ENCODE results near the gene EMC8. TPM values are rescaled to one million over a fixed set of nuclear protein-coding genes. Genes with fewer than 3 reads are reported as not detected.

The EMC8 gene
- total and polyA plus RNA-seq, 2 of the 8 experiments (the other 6 are each of a cell fraction or from before 2014, with no cell fraction given), result 52.2 to 69.7 TPM

GRCh38 chr16:85835227-85835751, 35.9 kb upstream of the EMC8 start:
- ChIA-PET CTCF (ENCODE audit: partially characterized antibody) (interaction anchor here (0.5 to 6.9 kb wide), 2 partner anchors 14 to 23 kb away, joined by 3 to 51 read pairs; no protein-coding TSS in a partner anchor), POLR2A (ENCODE audit: partially characterized antibody) (no interaction called here)
- Histone ChIP-seq H3K9me3 (ENCODE audit: insufficient read depth in 2 of 2, low read depth in 1 of 2, low read length in 1 of 2) (peaks cover 0 to 10% of the 10 kb centered on the region in 2 experiments; a peak in 2 of 4 replicates), H3K27ac (ENCODE audit: low read depth, low read length) (no peak overlapping the region), H3K79me2 (ENCODE audit: control insufficient read depth in 1 of 2, insufficient read depth in 2 of 2, low read length in 2 of 2) (no peaks in the 10 kb centered on the region), H3K23ac (ENCODE audit: insufficient read length) (no peak overlapping the region), H3K18ac (ENCODE audit: extremely low read depth, low read length) (no peak overlapping the region), H2BK120ac (replicated peaks; ENCODE audit: low read depth, low read length) (no peak overlapping the region), H2BK20ac (ENCODE audit: low read length) (no peak overlapping the region), H3K56ac (replicated peaks; ENCODE audit: insufficient read length, low read depth, low read length) (no peak overlapping the region), H4K8ac (ENCODE audit: extremely low read depth, insufficient read depth, low read length) (no peak overlapping the region), H2AK5ac (ENCODE audit: low read depth, low read length) (no peak overlapping the region), H4K5ac (ENCODE audit: insufficient read length, low read depth, low read length) (no peak overlapping the region), H3K4me3 (ENCODE audit: extremely low read depth in 1 of 4, insufficient read depth in 2 of 4, low read depth in 3 of 4, low read length in 4 of 4) (no peak overlapping the region), H2BK12ac (ENCODE audit: low read depth, low read length) (0 out of 2 replicates have a peak overlapping the region, but pooled peaks have one; percentile 9), H3K14ac (ENCODE audit: insufficient read length) (no peak overlapping the region), H4K20me1 (replicated peaks in 1 of 2; ENCODE audit: control insufficient read depth in 1 of 2, insufficient read depth in 2 of 2, low read length in 2 of 2) (no peaks in the 10 kb centered on the region), H3K4me2 (ENCODE audit: insufficient read depth in 1 of 2, low read depth in 2 of 2, low read length in 2 of 2) (no peak overlapping the region), H3K4me1 (replicated peaks in 1 of 4; ENCODE audit: control insufficient read depth in 3 of 4, insufficient read depth in 4 of 4, low read length in 3 of 4) (peaks cover 0 to 2% (median 0%) of the 10 kb centered on the region in 4 experiments; a peak in 1 of 7 replicates), H3K27me3 (replicated peaks in 1 of 4; ENCODE audit: control insufficient read depth in 3 of 4, extremely low read depth in 1 of 4, insufficient read depth in 3 of 4, low read length in 3 of 4) (no peaks in the 10 kb centered on the region; a peak in 2 of 7 replicates), H3K4ac (replicated peaks; ENCODE audit: insufficient read length, low read depth, low read length) (no peak overlapping the region), H3K36me3 (ENCODE audit: control insufficient read depth in 2 of 4, insufficient read depth in 4 of 4, low read length in 3 of 4) (no peaks in the 10 kb centered on the region), H3K79me1 (ENCODE audit: low read depth, low read length) (no peaks in the 10 kb centered on the region), H3K9ac (replicated peaks in 1 of 4; ENCODE audit: extremely low read depth in 1 of 4, low read depth in 3 of 4, low read length in 3 of 4) (no peak overlapping the region), H3K23me2 (ENCODE audit: low read depth, low read length) (no peaks in the 10 kb centered on the region), H2BK15ac (ENCODE audit: low read length) (no peak overlapping the region), H2AFZ (ENCODE audit: low read length) (no peak overlapping the region), H2BK5ac (ENCODE audit: low read depth, low read length) (no peak overlapping the region), H4K91ac (replicated peaks; ENCODE audit: insufficient read length, low read length) (no peak overlapping the region)
- no peak for FAIRE-seq
- no peak for DNase-seq (ENCODE audit: low read depth in 1 of 2, low spot score in 2 of 2)
- 82% methylated on average over 21 of the region's 21 CpGs; no CpG with 5 or more reads in 1 of the 2 experiments for WGBS, 2 experiments (ENCODE audit: extremely low coverage in 1 of 2, insufficient coverage in 1 of 2, insufficient read length in 1 of 2, insufficient replicate concordance in 2 of 2, low coverage in 1 of 2, low lambda C conversion rate in 2 of 2, missing lambda C conversion rate in 1 of 2)
- no peak for TF ChIP-seq CTCF (IDR thresholded peaks at IDR 0.05; ENCODE audit: control extremely low read depth in 1 of 3, insufficient read depth in 1 of 3, low read depth in 1 of 3, low read length in 3 of 3)

Measured in H1 (cell line).